ENCODE measurements around the gene HYAL3. TPM values are rescaled to one million over a fixed set of nuclear protein-coding genes. Genes with fewer than 3 reads are reported as not detected.

Gene HYAL3
- total and polyA plus RNA-seq, 11 donors: 1.0 to 3.2 (median 1.6) TPM

DNA sequence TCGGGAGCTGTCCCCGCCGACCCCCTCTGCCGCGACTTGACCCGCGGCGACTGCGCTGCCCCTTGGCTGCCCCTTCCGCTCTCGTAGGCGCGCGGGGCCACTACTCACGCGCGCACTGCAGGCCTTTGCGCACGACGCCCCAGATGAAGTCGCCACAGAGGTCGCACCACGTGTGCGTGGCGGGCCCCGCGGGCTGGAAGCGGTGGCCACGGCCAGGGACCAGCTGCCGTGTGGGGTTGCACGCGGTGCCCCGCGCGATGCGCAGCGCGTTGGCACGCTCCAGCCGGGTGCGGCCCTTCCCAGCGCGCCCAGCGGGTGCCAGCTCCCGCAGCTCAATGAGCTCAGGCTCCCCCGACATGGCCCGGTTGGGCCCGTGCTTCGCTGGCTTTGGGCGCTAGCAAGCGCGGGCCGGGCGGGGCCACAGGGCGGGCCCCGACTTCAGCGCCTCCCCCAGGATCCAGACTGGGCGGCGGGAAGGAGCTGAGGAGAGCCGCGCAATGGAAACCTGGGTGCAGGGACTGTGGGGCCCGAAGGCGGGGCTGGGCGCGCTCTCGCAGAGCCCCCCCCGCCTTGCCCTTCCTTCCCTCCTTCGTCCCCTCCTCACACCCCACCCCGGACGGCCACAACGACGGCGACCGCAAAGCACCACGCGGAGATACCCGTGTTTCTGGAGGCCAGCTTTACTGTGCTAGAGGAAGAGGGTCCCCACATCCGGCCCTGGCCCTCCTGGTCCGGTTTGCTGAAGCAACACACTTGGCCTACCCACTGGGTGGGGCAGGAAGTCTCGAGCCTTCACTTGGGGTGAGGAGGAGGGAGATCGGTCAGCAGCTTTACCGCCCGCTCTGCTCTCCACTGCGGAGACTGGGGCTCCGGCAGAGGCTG, 41.5 kb upstream of the HYAL3 start, which contains the start of gene RASSF1:
Gene RASSF1 (minus strand): TSS at position 389 of the 882 bp plus-strand sequence. CDS start 31 bp downstream, at position 358.
- Histone ChIP-seq H3K9me3 (no peaks in the 10 kb centered on the region), H3K27ac (peak within 1 kb of the TSS; percentile 62 to 100 (median 98)), H3K4me3 (peak within 1 kb of the TSS; percentile 30 to 97 (median 64)), H3K4me1 (peaks cover 10 to 63% (median 50%) of the 10 kb centered on the region in 12 donors), H3K27me3 (peaks cover 0 to 4% (median 0%) of the 10 kb centered on the region in 9 donors), H3K36me3 (no peaks in the 10 kb centered on the region)
- ATAC-seq (peak in 3 of 4 donors; percentile 34 to 56 (median 51)), DNase-seq (peak; percentile 84 to 90 (median 86))
- TF ChIP-seq POLR2A (IDR thresholded peaks at IDR 0.05): peak; percentile 30 to 82
- TF ChIP-seq, protein P1, sequence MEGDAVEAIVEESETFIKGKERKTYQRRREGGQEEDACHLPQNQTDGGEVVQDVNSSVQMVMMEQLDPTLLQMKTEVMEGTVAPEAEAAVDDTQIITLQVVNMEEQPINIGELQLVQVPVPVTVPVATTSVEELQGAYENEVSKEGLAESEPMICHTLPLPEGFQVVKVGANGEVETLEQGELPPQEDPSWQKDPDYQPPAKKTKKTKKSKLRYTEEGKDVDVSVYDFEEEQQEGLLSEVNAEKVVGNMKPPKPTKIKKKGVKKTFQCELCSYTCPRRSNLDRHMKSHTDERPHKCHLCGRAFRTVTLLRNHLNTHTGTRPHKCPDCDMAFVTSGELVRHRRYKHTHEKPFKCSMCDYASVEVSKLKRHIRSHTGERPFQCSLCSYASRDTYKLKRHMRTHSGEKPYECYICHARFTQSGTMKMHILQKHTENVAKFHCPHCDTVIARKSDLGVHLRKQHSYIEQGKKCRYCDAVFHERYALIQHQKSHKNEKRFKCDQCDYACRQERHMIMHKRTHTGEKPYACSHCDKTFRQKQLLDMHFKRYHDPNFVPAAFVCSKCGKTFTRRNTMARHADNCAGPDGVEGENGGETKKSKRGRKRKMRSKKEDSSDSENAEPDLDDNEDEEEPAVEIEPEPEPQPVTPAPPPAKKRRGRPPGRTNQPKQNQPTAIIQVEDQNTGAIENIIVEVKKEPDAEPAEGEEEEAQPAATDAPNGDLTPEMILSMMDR (IDR thresholded peaks at IDR 0.05): no peak
- intact Hi-C loops (cut with DNase I): loop anchor here in 1 of 10 donors (10.0 kb wide), 1 partner anchor 1044 kb away; the partner anchor contains the start of gene MANF
- 7 to 22% (median 10%) methylated on average over 25 to 85 of the region's 85 CpGs for WGBS, 4 donors

DNA sequence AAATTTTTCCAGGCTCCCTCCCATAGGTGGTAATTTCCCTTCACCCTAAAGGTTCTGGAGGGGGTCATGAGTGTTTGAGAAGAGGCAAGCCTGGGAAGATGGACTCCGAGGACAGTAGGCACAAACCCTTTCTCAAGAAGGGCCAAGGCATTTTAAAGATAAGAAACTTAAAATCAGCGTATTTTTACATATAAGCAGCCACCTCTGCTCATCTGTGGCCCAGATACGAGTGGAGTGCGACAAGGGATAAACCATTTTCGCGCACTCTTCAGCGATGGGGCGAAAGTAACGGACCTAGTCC, 40.9 kb upstream of the HYAL3 start:
- intact Hi-C loops (cut with DNase I): loop anchor here in 1 of 10 donors (10.0 kb wide), 1 partner anchor 1045 kb away; the partner anchor contains the start of gene MANF
- WGBS, 4 donors: 27 to 46% (median 40%) methylated on average over 9 of the region's 9 CpGs
- peaks cover 13 to 63% (median 50%) of the 10 kb centered on the region in 12 donors for H3K4me1 ChIP-seq

DNA sequence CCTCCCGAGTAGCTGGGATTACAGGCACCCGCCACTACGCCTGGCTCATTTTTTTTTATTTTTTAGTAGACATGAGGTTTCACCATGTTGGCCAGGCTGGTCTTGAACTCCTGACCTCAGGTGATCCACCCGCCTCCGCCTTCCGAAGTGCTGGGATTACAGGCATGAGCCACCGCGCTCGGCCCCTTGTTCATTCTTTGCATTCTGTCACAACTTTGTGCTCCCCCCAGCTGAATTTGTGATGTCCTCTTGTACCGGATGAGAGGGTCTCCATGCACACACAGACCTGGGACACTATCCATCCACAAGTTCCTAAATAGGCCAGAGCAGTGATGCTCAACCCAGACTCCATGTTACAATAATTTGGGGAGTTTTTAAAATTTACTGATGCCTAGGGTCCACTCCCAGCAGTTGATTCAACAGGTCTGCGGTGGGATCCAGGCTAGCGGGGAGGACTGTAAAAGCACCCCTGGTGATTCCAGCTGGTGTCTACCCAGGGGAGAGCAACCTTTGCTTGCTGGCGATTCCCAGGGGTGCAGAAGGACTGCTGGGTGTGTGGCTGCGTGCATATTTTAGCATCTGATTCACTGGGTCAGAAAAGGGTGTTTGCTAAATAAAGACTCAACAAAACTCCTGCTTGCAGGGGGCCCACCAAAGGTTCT, 40.4 kb upstream of the HYAL3 start:
- Histone ChIP-seq H3K27me3 (peaks cover 0 to 4% (median 0%) of the 10 kb centered on the region in 9 donors), H3K9me3 (no peaks in the 10 kb centered on the region), H3K4me1 (peaks cover 13 to 65% (median 55%) of the 10 kb centered on the region in 12 donors), H3K4me3 (peak overlapping the region in 11 of 12 donors; percentile 41 to 97 (median 67)), H3K27ac (peak overlapping the region; percentile 62 to 100 (median 98)), H3K36me3 (peaks cover 0 to 4% (median 0%) of the 10 kb centered on the region in 9 donors)
- 81 to 87% (median 84%) methylated on average over 14 of the region's 14 CpGs for WGBS, 4 donors
- DNase-seq (no peak), ATAC-seq (no peak)
- TF ChIP-seq POLR2A (IDR thresholded peaks at IDR 0.05): no peak
- TF ChIP-seq, protein P1 (IDR thresholded peaks at IDR 0.05): no peak
- intact Hi-C loops (cut with DNase I): loop anchor here in 1 of 10 donors (10.0 kb wide), 1 partner anchor 1045 kb away; the partner anchor contains the start of gene MANF

More for the DNA sequence above, 40.9 kb upstream of the HYAL3 start:
- Histone ChIP-seq H3K27me3 (peaks cover 0 to 4% (median 0%) of the 10 kb centered on the region in 9 donors), H3K4me3 (peak overlapping the region; percentile 30 to 97 (median 64)), H3K36me3 (no peaks in the 10 kb centered on the region), H3K27ac (peak overlapping the region; percentile 62 to 100 (median 98)), H3K9me3 (no peaks in the 10 kb centered on the region)
- no peak for ATAC-seq
- TF ChIP-seq POLR2A (IDR thresholded peaks at IDR 0.05): no peak
- DNase-seq: no peak

DNA sequence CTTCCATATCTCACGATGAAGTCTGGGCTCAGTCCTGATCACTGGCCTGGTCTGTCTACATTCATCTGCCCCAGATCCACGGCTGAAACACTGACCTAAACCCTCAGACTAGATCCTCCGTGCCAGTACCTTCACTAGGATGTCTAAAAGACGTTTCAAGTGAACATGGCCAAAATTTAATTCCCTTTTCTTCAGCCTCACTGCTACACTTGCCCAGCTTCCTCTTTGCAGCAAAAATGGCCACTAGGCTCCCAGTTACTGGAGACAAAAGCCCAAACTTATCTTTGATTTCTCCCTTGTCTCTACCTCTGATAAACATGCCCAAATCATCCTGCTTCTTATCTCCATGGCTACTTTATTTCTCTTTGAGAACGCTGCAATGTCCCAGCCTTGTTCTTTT, 39.8 kb upstream of the HYAL3 start:
- Histone ChIP-seq H3K9me3 (no peaks in the 10 kb centered on the region), H3K27me3 (peaks cover 0 to 4% (median 0%) of the 10 kb centered on the region in 9 donors), H3K4me3 (peak overlapping the region in 7 of 12 donors; percentile 84 to 97 (median 93)), H3K4me1 (peaks cover 13 to 72% (median 61%) of the 10 kb centered on the region in 12 donors), H3K27ac (peak overlapping the region in 11 of 12 donors; percentile 92 to 100 (median 98)), H3K36me3 (peaks cover 0 to 9% (median 0%) of the 10 kb centered on the region in 9 donors)
- DNase-seq (no peak), ATAC-seq (no peak)
- no peak for TF ChIP-seq POLR2A (IDR thresholded peaks at IDR 0.05)
- TF ChIP-seq, protein P1 (IDR thresholded peaks at IDR 0.05): no peak
- WGBS, 4 donors: 68 to 79% (median 72%) methylated on average over 5 of the region's 5 CpGs
- intact Hi-C loops (cut with DNase I): no loop called here
